ENCODE measurements around the gene APBB2. TPM values are rescaled to one million over a fixed set of nuclear protein-coding genes. Genes with fewer than 3 reads are reported as not detected.

Gene APBB2
- total and polyA plus RNA-seq, 10 of the 15 experiments (the other 5 are each of a cell fraction or from before 2014, with no cell fraction given), result 2.7 to 24.6 (median 19.0) TPM

DNA sequence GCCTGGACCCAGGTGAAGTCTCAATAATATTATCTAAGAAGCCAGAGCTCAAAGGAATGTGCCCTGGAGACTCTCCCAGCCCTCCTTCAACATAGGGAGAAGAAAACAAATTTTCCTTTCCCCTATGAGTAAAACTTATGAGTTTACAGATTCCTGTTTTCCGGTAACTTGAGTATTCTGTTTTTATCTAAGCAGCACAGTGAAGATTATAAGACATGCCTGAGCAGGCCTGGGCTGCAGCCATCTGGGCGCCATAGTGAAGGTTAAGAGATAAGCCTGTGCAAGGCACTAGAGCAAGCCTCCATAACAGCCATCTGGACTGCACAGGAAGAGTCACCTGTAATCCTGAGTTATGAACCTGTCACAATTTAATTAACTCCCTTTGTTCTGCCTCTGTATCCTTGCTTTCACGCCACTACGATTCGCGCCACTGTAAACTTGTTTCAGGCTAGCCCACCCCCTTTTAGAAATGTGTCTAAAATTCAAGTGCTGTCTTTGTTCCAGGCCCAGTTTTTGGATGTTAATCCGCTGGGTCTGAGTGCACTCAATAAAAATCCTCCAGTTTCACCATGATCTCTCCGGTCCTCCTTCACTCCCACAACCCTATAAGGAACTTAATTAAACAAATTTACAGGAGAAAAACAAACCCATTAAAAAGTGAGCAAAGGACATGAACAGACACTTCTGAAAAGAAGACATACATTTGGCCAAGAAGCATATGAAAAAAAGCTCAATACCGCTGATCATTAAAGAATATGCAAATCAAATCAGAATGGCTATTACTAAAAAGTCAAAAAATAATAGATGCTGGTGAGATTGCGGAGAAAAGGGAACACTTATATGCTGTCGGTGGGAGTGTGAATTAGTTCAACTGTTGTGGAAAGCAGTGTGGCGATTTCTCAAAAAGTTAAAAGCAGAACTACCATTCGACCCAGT is 189.5 kb downstream of the APBB2 start (continued):
- TF ChIP-seq, protein P1, sequence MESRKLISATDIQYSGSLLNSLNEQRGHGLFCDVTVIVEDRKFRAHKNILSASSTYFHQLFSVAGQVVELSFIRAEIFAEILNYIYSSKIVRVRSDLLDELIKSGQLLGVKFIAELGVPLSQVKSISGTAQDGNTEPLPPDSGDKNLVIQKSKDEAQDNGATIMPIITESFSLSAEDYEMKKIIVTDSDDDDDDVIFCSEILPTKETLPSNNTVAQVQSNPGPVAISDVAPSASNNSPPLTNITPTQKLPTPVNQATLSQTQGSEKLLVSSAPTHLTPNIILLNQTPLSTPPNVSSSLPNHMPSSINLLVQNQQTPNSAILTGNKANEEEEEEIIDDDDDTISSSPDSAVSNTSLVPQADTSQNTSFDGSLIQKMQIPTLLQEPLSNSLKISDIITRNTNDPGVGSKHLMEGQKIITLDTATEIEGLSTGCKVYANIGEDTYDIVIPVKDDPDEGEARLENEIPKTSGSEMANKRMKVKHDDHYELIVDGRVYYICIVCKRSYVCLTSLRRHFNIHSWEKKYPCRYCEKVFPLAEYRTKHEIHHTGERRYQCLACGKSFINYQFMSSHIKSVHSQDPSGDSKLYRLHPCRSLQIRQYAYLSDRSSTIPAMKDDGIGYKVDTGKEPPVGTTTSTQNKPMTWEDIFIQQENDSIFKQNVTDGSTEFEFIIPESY (IDR thresholded peaks at IDR 0.05), result no peak
- TF ChIP-seq NR2C2 (IDR thresholded peaks at IDR 0.05; ENCODE audit: borderline replicate concordance, control insufficient read depth, insufficient read length, low read depth) (no peak), FOS (IDR thresholded peaks at IDR 0.05; ENCODE audit: borderline replicate concordance, extremely low read depth, insufficient read length) (no peak), ATF3 (IDR thresholded peaks at IDR 0.05; ENCODE audit: borderline replicate concordance, extremely low read depth, low read depth, low read length) (no peak)

- no peak for FAIRE-seq
- ChIA-PET SMC1A (ENCODE audit: uncharacterized antibody, unreplicated experiment) (no interaction called here), CTCF (interaction anchor here (1.6 kb wide), 1 partner anchor 192 kb away, joined by 4 read pairs; the partner anchor contains the start of gene APBB2), POLR2A (no interaction called here), RAD21 (ENCODE audit: unreplicated experiment) (no interaction called here)
- TF ChIP-seq HCFC1 (IDR thresholded peaks at IDR 0.05; ENCODE audit: low read length), result no peak
- TF ChIP-seq MAX (IDR thresholded peaks at IDR 0.05; ENCODE audit: low read depth, low read length), result no peak
- TF ChIP-seq HDAC2 (IDR thresholded peaks at IDR 0.05), result no peak
- TF ChIP-seq POLR2A (IDR thresholded peaks at IDR 0.05; ENCODE audit: low read depth, low read length), result no peak
- no peak for TF ChIP-seq MYC (IDR thresholded peaks at IDR 0.05; ENCODE audit: insufficient read depth, insufficient read length, insufficient replicate concordance, low read length, severe bottlenecking)
- H2AFZ ChIP-seq (ENCODE audit: control insufficient read depth, low read depth, low read length), result no peak overlapping the region
- H3K4me2 ChIP-seq (ENCODE audit: control insufficient read depth, insufficient read depth), result no peak overlapping the region
- no peak overlapping the region for H3K27ac ChIP-seq (ENCODE audit: control insufficient read depth, insufficient read depth)
- no peaks in the 10 kb centered on the region for H3K79me2 ChIP-seq (ENCODE audit: control insufficient read depth, insufficient read depth, low read length)
- ATAC-seq, result no peak
- intact Hi-C loops (cut with micrococcal nuclease; ENCODE audit: unreplicated experiment) (no loop called here), in situ Hi-C loops (cut with MboI) (loop anchor here (10.0 kb wide), 1 partner anchor 57 kb away; no protein-coding TSS in a partner anchor)
- no peak for DNase-seq (ENCODE audit: low read depth, low spot score)
- BruUV-seq (replicated peaks), result no TSS peak
- H3K36me3 ChIP-seq (ENCODE audit: control insufficient read depth in 2 of 2, insufficient read depth in 2 of 2, low read length in 1 of 2), result no peaks in the 10 kb centered on the region
- no peaks in the 10 kb centered on the region for H3K27me3 ChIP-seq (replicated peaks in 1 of 2; ENCODE audit: control insufficient read depth in 2 of 2, insufficient read depth in 2 of 2, low read length in 1 of 2)
- no peaks in the 10 kb centered on the region for H3K4me1 ChIP-seq (ENCODE audit: control insufficient read depth, insufficient read depth, low read length)
- H3K9me3 ChIP-seq (replicated peaks; ENCODE audit: control insufficient read depth, insufficient read depth, low read length), result peaks cover 17% of the 10 kb centered on the region
- no peaks in the 10 kb centered on the region for H4K20me1 ChIP-seq (ENCODE audit: control insufficient read depth, insufficient read depth)
- 68% methylated on average over 3 of the region's 3 CpGs for WGBS (ENCODE audit: insufficient coverage, insufficient replicate concordance, low lambda C conversion rate, missing lambda C conversion rate)
- no peak overlapping the region for H3K4me3 ChIP-seq
- H3K9ac ChIP-seq (ENCODE audit: control insufficient read depth, insufficient read depth, low read length), result no peak overlapping the region
Observed at GRCh38 chr4:41022116-41022515, 192.2 kb downstream of the APBB2 start.
